ENCODE results near the gene COL6A1. TPM values are rescaled to one million over a fixed set of nuclear protein-coding genes. Genes with fewer than 3 reads are reported as not detected.
"Not testable (repeated sequence)": the region's sequence is repeated elsewhere in the genome, so short reads cannot be mapped to it uniquely, and the experiment has no call there.

COL6A1 gene
- total RNA-seq, 2 experiments from 2014 or later = 5.2 to 5.5 TPM

DNA sequence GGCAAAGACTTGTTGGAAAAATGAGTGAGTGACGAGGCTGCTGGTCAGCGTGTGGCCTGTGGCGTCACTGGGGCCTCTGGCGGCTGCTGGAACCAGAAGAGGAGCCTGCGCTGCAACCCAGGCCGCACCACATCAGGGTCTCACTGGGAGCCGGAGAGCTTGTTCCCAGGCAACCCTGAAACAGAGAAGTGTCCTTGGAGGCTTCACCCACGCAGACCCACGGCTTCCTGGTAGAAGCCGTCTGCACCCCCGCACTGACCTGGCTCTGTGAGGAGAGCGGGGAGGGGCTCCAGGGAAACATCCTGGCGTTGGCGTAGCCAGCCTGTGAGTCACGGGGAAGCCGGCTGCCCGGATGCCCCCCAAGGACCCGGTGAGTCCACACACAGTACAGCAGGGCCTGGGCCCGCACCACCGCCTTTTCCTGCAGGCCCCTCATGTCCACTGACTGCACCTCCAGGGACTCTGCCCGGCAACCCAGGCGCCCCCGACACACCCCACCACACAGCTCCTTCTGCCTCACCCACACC is 57.4 kb downstream of the COL6A1 start:
- CTCF ChIA-PET = no interaction called here
- POLR2A ChIA-PET = no interaction called here

DNA sequence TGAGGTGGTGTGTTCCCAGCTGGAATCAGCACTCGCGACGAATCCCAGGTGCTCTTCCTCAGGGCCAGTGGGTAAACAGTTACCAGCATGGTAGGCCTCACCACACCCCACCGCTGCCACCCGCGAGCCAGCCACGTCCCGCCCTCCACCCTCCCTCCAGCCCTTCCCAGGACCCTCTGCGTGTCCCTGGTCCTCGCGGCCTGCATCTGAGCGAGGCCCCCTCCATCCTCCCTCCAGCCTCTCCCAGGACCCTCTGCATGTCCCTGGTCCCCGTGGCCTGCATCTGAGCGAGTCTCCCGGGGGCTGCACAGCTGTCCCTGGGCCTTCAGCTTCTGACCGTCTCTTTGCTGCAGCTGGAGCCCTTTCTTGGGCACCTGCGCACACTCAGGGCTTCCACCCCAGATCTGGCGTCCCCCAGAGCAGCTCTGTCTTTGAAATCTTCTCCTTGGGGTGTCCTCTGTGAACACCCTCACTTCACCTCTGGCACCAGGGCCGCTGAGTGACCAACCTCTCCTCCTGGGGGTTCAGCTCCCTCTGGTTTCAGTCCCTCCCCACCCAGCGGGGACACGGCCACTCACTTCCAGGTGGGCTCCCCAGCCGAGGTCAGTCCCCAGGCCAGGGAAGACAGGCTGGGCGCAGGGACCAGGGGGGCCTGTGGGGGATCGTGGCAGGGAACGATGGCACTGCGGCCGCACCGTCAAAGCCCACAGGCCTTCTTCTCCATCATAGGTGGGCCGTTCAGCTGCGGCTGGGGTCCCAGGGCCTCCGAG is 58.5 kb downstream of the COL6A1 start:
- ChIA-PET CTCF (no interaction called here), POLR2A (no interaction called here)

DNA sequence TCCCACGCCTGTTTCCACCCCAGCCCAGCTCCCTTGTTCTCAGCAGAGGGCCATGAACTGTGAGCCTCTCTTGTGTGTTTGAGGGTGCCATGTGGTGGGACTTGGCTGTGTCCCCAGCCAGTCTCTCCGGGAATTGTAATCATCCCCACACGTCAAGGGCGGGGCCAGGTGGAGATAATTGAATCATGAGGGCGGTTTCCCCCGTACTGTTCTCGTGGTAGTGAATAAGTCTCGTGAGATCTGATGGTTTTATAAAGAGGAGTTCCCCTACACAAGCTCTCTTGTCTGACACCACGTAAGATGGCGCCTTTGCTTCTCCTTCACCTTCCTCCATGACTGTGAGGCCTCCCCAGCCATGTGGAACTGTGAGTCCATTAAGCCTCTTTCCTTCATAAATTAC is 59.1 kb downstream of the COL6A1 start:
- POLR2A ChIA-PET = no interaction called here
- CTCF ChIA-PET = no interaction called here

DNA sequence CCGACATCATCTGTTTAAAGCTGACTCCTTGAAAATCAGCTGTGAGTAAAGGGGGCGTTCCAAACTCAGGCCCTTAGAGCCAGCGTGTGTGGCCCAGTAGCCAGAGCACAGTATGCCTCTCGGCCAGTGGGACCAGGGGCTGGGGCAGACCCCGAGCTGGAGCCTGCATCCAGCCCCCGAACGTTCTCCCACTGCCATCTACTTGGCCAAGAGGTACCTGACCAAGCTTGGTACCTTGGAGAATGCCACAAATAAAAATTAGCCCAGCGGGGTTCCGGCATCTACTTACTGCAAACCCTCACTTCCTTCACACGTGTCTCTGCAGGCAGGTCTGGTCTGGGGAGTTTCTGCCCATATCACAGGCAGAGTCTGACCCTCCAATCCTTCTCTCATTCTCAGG is 59.6 kb downstream of the COL6A1 start:
- ChIA-PET CTCF (no interaction called here), POLR2A (no interaction called here)

DNA sequence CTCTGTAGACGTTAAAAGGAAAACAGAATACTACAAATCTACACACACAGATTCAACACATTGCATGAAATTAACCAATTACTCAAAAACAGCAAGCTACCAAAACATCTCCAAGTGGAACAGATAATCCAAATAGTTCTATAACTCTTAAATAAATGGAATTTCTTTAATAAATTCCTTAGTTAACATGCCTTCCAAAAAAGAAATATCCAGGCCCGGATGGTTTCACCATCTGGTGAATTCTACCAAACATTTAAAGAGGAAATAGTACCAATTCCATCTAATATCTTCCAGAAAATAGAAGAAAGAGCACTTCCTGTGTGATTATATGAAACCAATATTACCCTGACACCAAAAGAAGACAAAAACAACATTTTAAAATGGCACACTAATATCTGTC is 63.6 kb downstream of the COL6A1 start:
- ChIA-PET POLR2A (no interaction called here), CTCF (no interaction called here)

DNA sequence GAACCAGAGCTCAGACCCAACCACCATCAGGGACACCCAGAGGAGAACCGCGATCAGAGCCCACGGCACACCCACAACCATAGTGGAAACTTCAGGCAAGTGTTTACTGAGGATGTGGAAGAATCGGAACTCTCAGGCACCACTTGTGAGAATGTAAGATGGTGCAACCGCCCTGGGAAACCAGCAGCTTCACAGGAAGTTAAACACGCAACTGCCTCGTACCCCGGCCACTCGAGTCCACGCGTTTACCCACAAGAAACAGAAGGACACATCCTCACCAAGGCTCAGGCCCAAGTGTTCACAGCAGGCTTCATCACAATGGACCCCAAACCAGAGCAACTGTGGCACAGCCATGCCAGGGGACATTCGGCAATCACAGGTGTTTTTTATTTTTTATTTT is 64.9 kb downstream of the COL6A1 start:
- ChIA-PET CTCF (no interaction called here), POLR2A (no interaction called here)

DNA sequence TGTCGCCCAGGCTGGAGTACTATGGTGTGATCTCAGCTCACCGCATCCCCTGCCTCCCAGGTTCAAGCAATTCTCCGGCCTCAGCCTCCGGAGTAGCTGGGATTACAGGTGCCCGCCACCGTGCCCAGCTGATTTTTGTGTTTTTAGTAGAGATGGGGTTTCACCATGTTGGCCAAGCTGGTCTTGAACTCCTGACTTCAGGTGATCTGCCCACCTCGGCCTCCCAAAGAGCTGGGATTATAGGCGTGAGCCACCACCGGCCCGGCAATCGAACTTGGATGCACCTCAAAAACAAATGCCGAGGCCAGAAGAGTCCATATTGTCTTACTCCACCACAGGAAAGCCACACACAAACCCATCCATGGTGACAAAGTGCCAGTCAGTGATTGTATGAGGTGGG is 65.3 kb downstream of the COL6A1 start:
- CTCF ChIA-PET, POLR2A ChIA-PET: not testable (repeated sequence)

DNA sequence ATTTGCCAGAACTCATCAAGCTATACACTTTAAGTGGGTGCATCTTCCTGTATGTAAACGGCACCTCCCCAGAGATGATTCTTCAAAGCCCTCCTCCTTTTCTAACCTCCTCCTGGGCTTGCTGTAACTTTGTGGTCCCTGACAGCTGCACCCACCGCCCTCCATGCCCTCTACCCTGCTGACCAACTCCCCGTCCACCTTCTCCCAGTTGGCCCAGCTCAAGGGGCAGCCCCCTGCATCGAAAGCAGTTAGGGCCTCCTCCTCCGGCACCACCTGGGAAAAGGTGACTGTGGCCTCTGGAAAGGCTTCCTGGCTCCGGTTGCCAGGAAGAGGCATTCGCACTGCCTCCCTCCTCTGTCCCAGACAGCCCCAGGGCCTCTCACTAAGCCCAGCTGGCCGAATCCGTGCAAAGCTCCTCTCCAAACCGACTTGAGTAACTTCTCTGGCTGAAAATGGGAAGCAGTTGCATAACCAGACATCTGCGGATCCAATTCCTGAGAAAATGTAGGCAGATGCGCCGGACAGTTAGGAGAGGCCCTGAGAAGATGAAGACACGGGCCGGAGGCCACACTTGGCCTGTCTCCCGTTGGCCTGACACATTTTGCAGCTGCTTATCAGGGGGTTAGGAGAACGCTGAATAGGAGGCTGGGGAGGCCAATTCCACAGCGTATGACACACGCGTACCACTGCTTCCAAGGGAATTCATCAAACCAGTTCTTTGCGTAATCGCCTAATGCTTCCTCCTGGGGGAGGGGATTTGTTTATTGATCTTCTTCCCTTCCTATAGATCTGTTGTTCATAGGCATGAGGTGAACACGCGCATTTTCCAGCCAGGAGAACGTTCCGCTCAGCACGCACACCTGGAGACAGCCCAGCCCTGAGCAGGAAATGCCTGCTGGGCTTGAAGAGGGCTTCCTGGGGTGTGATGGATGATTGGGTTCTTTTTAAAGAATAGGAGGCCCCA is 67.6 kb downstream of the COL6A1 start:
- POLR2A ChIA-PET = no interaction called here
- CTCF ChIA-PET = no interaction called here

DNA sequence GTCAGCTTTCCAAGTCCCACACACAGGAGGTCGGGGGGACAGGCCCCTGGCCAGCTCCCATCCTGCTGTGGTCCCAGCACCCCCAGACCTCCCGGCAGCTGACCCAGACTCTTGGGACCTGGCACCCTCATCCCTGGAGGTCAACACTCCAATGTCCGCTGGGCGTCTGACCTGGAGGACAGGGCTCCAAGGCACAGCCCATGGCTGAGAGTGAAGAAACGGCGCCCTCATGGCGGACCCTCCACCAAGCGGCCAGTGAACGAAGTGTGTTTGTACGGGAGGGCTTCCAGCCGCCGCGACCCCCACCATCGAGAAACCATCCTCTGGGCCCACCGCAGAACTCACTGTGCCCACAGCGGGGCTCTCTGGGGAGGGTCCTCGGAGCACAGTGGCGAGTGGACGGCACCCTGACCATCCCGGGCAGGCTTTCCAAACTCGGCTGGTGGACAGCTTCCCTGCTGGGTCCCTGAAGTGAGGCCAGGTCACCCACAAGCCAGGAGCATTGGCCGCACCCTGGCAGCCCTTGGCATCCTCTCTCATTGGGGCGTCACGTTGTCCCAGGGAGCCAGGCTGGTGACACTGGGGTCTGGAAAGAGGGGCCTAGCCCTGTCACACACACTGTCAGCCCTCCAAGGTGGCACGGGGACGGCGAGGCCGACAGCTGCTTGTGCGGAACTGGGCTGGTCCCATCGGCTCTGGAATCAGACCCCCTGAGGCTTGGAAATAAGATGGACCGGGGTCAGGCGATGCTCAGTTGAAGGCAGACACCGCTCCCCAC is 68.5 kb downstream of the COL6A1 start:
- CTCF ChIA-PET = no interaction called here
- POLR2A ChIA-PET = no interaction called here

DNA sequence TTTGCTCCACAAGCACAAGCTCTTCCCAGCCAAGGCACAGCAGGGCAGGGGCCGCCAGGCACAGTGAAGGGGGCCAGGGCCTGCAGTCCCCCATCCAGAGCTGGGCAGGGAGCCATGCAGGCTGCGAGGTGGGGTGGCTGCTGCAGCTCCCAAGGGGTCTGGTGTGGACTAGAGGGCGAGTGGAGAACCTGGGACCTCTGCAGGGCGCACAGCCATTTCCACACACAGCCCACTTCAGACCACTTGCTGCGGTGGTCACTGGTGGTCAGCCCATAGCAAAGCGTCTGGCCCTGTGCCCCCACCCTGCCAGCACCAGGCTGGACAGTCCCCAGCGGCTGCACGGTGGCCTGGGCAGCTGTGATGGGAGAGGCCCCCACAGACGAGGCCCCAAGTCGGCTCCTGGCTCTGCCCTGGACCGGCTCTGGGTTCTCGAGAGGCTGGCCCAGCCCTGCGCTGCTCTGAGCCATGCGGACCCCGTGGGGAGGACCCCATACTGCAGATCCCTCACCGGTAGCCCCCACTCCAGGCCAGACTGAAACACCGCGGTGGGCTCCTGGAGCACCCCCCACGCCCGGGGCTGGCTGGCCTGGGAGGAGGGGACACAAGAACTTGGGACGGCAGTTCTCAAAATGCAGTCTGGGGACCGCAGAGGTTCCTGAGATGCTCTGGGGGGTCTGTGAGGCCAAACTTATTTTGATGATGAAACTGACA is 69.3 kb downstream of the COL6A1 start:
- ChIA-PET POLR2A (no interaction called here), CTCF (no interaction called here)

DNA sequence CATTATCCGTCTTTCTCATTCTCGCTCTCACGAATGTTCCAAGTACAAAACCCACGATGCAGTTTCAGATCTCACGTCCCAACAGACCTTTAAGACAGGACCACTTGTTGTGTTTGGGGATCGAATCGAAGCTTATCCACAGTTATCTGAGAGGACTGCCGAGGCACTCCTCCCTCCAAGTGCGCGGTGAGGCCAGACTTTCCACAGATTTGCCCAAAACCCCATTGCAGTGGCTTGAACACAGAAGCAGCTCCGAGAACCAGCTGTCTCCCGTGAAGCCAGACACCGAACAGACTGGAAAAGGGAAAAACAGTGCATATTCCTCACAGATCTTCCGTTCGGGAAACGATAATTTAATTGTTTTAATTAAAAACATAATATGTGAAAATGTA is 69.8 kb downstream of the COL6A1 start:
- POLR2A ChIA-PET = no interaction called here
- CTCF ChIA-PET = no interaction called here

DNA sequence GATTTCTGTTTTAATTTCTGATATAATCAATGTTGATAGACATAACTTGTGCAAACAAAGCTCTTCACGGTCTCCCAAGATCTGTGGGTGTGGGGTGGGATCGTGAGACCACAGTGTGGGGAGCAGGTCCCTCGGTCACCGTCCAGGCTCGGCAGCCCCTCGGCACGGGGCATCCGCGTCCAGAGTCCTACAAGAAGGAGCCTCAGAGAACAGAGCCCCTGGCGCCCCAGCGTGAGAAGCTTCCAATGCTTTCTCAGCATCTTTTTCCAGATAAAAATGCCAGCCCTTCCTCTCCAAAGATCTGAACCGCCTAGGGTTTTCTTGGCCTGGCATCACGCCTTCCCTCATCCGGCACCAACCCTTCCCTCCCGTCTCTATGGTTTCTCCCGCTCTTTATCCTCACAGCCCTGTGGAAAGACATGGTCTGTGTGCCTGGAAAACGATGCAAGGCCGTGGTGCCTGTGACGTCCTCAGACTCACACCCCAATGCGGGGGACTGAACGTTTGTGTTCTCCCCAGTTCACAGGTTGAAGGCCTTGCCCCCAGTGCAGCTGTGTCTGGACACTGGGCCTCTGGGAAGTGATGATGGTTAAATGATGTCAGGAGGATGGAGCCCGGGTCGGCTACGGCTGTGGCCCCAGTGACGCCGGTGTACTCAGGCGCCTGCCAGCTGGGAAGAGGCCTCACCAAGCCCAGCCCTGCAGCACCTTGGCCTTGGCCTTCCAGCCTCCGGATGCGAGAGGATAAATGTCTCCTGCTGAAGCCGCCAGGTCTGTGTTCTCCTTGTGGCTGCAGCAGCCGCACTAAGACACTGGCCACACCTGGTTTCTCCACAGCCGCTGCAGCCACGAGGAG is 70.5 kb downstream of the COL6A1 start:
- ChIA-PET CTCF (no interaction called here), POLR2A (no interaction called here)

DNA sequence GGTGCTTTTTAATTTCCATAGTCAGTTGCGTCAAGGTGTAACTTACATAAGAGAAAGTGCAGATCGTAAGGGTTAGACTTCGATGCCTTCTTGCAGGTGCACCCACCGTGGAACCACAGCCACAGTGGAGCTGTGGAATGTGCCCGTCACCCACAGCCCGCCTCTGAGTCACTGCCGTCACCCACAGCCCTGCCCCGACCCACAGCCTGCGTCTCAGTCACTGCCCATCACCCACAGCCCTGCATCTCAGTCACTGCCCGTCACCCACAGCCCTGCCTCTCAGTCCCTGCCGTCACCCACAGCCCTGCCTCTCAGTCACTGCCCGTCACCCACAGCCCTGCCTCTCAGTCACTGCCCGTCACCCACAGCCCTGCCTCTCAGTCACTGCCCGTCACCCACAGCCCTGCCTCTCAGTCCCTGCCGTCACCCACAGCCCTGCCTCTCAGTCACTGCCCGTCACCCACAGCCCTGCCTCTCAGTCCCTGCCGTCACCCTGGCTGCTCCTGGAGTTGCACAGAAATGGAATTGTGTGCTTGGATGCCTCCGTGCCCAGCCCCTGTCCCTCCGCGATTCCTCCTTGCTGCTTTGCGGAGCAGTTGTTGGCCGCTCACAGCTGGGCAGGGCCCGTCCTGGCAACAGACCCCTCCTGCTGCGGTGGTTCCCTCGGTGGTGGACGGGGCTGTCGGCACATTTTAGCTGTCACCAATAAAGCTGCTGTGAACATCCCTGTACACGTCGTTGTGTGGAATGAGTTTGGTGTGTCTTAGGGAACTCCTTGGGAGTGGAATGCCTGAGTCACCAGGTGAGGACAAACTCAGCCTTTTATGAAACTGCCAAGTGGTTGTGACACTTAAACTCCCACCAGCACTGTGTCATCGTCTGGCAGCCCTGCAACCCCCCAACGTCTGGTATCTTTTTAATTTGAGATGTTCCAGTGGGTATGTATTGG is 71.4 kb downstream of the COL6A1 start:
- ChIA-PET POLR2A (interaction anchor here (0.6 to 0.7 kb wide), 2 partner anchors 79 to 287 kb away, joined by 3 to 5 read pairs; no protein-coding TSS in a partner anchor), CTCF (no interaction called here)

DNA sequence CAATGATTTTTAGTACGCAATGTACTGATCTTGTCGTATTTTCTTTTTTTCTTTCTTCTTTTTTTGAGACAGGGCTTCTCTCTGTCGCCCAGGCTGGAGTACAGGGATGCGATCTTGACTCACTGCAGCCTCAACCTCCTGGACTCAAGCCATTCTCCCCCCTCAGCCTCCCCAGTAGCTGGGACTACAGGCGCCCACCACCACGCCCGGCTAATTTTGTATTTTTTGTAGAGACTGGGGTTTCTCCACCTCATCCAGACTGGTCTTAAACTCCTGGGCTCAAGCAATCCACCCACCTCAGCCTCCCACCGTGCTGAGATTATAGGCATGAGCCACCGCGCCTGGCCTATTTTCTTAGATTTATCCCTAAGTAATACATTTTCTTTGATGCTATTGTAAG is 72.5 kb downstream of the COL6A1 start:
- ChIA-PET POLR2A (interaction anchor here (0.6 kb wide), 1 partner anchor 288 kb away, joined by 3 read pairs; no protein-coding TSS in a partner anchor), CTCF (no interaction called here)

DNA sequence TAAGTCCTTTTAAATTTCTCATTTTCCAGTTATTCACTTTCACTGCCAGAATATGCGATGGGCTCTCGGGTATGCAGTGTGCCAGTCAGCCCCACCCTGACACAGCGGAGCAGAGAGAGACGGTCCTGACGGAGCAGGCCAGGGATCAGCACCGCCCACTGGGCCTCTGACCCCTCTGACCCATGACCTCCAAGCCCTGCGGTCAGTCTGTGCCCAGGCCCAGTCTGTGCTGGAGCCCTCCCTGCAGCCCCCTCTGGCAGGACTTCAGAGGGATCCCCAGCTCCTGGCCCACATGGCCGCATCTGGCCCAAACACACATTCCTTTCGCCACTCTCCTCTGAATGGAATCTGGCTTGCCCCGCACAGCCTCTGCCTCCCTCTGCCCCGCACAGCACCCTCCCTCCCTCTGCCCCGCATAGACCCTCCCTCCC is 72.9 kb downstream of the COL6A1 start:
- CTCF ChIA-PET = no interaction called here
- POLR2A ChIA-PET = no interaction called here
